Esophagus muscularis mucosa (tissue), 4 donors: ENCODE data around the gene ZDHHC8. TPM values are rescaled to one million over a fixed set of nuclear protein-coding genes. Genes with fewer than 3 reads are reported as not detected.
"Not testable (repeated sequence)": the region's sequence is repeated elsewhere in the genome, so short reads cannot be mapped to it uniquely, and the experiment has no call there.

Source experiments
- DNase-seq: peaks from one replicate; pipeline ENCODE4 v3.0.0-alpha.2; 2017; ENCODE audit errors: extremely low spot score
- H3K27ac ChIP-seq, 4 donors: fragments of 200-600 bp; sonication (generic); replicated peaks in 1 of 4; 1 replicate in 3 of 4; 2 replicates in 1 of 4; pipeline ENCODE4 v1.5.1; 2016 to 2019; ENCODE audit warnings: mild to moderate bottlenecking in 1 of 4
- H3K27me3 ChIP-seq, 4 donors: fragments of 200-600 bp; sonication (generic); one replicate each; pipeline versions ENCODE4 v1.5.1 to v1.6.0; 2016 to 2019
- H3K36me3 ChIP-seq, 4 donors: fragments of 200-600 bp; sonication (generic); one replicate each; pipeline ENCODE4 v1.5.1; 2016 to 2019
- H3K4me1 ChIP-seq, 4 donors: fragments of 200-600 bp; sonication (generic); one replicate each; pipeline ENCODE4 v1.5.1; 2016 to 2019
- H3K4me3 ChIP-seq, 4 donors: fragments of 200-600 bp; sonication (generic); 1 replicate in 2 of 4; 2 replicates in 2 of 4; pipeline ENCODE4 v1.5.1; 2016 to 2019; ENCODE audit warnings: mild to moderate bottlenecking in 4 of 4, moderate library complexity in 1 of 4
- H3K9me3 ChIP-seq, 4 donors: fragments of 200-600 bp; sonication (generic); 1 replicate in 3 of 4; 2 replicates in 1 of 4; pipeline ENCODE4 v1.5.1; 2016 to 2019
- CTCF ChIP-seq, 3 experiments: fragments of 200-600 bp in 2 of 3; fragments of 450-650 bp in 1 of 3; sonication (generic) in 2 of 3; IDR thresholded peaks; one replicate each; pipeline ENCODE4 v1.5.1; 2017 to 2019; ENCODE audit warnings: antibody characterized with exemption in 3 of 3, mild to moderate bottlenecking in 2 of 3, moderate library complexity in 1 of 3
- EP300 ChIP-seq: sonication (generic); formaldehyde crosslinking; IDR thresholded peaks from one replicate; pipeline ENCODE4 v1.6.1; 2017; ENCODE audit warnings: antibody characterized with exemption
- POLR2A ChIP-seq: fragments of 450-650 bp; IDR thresholded peaks from one replicate; pipeline ENCODE4 v1.6.1; 2017; ENCODE audit warnings: antibody characterized with exemption, moderate library complexity, mild to moderate bottlenecking, low read depth
- POLR2AphosphoS5 ChIP-seq, 2 donors: sonication (generic); formaldehyde crosslinking; IDR thresholded peaks; one replicate each; pipeline ENCODE4 v1.6.1; 2017; ENCODE audit warnings: antibody characterized with exemption in 2 of 2
- WGBS: methylation state at CpG from one replicate; pipeline ENCODE4 v1.1.5; 2018; 5-methylcytosine and 5-hydroxymethylcytosine counted together
- intact Hi-C: fragments of 100-400 bp; cut with DNase I; formaldehyde crosslinking; loops from one replicate; pipeline ENCODE4 v1.15.1; 2023
- total RNA-seq, 4 donors: library from RNA; depleted of rRNA; stranded (reverse); fragments of >200 nt; gene quantifications; one replicate each; pipeline versions ENCODE4 v1.1.0 to v1.2.1, GENCODE V29; 2016

Gene ZDHHC8
- total RNA-seq, 4 donors from 2014 or later, result 11.8 to 33.2 (median 23.8) TPM

GRCh38 chr22:20159076-20159475 lies 27.5 kb downstream of the ZDHHC8 start:
- intact Hi-C loops, result loop anchor here (5.0 kb wide), 1 partner anchor 108 kb away; the partner anchor contains the start of gene RTN4R
- H3K4me1 ChIP-seq, result peaks cover 3 to 12% (median 8%) of the 10 kb centered on the region in 4 donors

GRCh38 chr22:20159531-20159930 lies 27.9 kb downstream of the ZDHHC8 start:
- not testable (repeated sequence) for H3K36me3 ChIP-seq, H3K27ac ChIP-seq, H3K4me3 ChIP-seq, DNase-seq, H3K9me3 ChIP-seq
- intact Hi-C loops, result loop anchor here (5.0 kb wide), 1 partner anchor 108 kb away; the partner anchor contains the start of gene RTN4R
- H3K4me1 ChIP-seq, result peaks cover 3 to 12% (median 8%) of the 10 kb centered on the region in 4 donors
- 100% methylated on average over 1 of the region's 14 CpGs for WGBS
- peaks cover 0 to 45% (median 4%) of the 10 kb centered on the region in 4 donors for H3K27me3 ChIP-seq

More at GRCh38 chr22:20159076-20159475, 27.5 kb downstream of the ZDHHC8 start:
- 53% methylated on average over 3 of the region's 9 CpGs for WGBS
- Histone ChIP-seq H3K9me3 (no peaks in the 10 kb centered on the region), H3K27me3 (peaks cover 0 to 50% (median 4%) of the 10 kb centered on the region in 4 donors), H3K36me3 (no peaks in the 10 kb centered on the region), H3K27ac (no peak overlapping the region), H3K4me3 (no peak overlapping the region)
- TF ChIP-seq CTCF (IDR thresholded peaks at IDR 0.05) (no peak), POLR2AphosphoS5 (IDR thresholded peaks at IDR 0.05) (no peak), EP300 (no peak)
- DNase-seq, result no peak

GRCh38 chr22:20160041-20160440 lies 28.4 kb downstream of the ZDHHC8 start:
- 78% methylated on average over 8 of the region's 10 CpGs for WGBS
- DNase-seq, result no peak
- intact Hi-C loops, result no loop called here

DNA sequence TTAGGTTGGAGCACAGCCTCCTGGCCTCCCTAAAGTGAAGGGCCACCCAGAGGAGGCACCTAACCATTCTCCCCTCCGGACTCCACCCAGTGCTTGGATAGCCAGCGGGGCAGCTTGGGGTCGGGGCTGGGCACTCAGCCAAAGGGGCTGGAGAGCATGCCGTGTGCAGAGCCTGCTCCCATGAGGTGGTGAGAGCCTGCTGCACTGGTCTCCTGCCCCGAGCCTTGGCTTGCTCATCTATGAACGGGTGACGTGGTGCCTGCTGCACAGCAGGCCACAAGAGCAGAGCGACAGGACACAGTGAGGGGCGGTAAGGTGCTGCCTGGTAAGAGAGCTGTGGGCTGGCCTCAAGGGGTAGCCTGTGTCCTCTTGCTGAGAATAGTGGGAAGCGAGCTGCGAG lies 33.3 kb downstream of the ZDHHC8 start:
- no peak overlapping the region for H3K4me3 ChIP-seq
- no peaks in the 10 kb centered on the region for H3K36me3 ChIP-seq
- H3K9me3 ChIP-seq, result no peaks in the 10 kb centered on the region
- TF ChIP-seq CTCF (IDR thresholded peaks at IDR 0.05) (no peak), EP300 (no peak), POLR2A (no peak), POLR2AphosphoS5 (IDR thresholded peaks at IDR 0.05) (no peak)
- H3K27me3 ChIP-seq, result no peaks in the 10 kb centered on the region
- DNase-seq, result no peak
- 93% methylated on average over 3 of the region's 11 CpGs for WGBS
- no peak overlapping the region for H3K27ac ChIP-seq
- intact Hi-C loops, result no loop called here
- no peaks in the 10 kb centered on the region for H3K4me1 ChIP-seq

More at GRCh38 chr22:20160041-20160440, 28.4 kb downstream of the ZDHHC8 start:
- Histone ChIP-seq H3K27me3 (peaks cover 0 to 40% (median 3%) of the 10 kb centered on the region in 4 donors), H3K27ac (no peak overlapping the region), H3K4me3 (no peak overlapping the region), H3K9me3 (no peaks in the 10 kb centered on the region), H3K36me3 (no peaks in the 10 kb centered on the region), H3K4me1 (peaks cover 3 to 12% (median 5%) of the 10 kb centered on the region in 4 donors)
- TF ChIP-seq EP300, result no peak
- no peak for TF ChIP-seq POLR2A
- no peak for TF ChIP-seq POLR2AphosphoS5 (IDR thresholded peaks at IDR 0.05)
- TF ChIP-seq CTCF (IDR thresholded peaks at IDR 0.05), result no peak

DNA sequence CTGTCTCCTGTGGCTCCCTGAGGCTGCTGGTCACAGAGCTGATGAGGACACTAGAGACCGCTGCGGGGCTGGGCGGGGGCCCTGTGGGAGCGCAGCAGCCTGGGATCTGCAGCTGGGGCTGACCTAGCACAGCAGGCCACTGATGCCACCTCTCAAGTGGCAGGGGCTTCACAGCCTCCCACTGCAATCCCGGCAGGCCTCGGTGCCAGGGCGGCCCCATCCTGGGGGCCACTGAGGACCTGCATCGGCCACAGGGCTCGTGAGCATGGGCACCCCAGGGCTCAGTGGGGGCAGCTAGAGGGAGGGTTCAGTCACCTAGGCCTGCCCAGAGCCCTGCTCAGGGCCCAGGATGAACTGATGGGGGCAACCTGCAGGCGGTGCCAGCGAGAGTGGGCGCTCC lies 33.8 kb downstream of the ZDHHC8 start:
- intact Hi-C loops, result no loop called here
- no peaks in the 10 kb centered on the region for H3K36me3 ChIP-seq
- WGBS, result 85% methylated on average over 5 of the region's 12 CpGs
- TF ChIP-seq POLR2AphosphoS5 (IDR thresholded peaks at IDR 0.05) (no peak), EP300 (no peak), CTCF (IDR thresholded peaks at IDR 0.05) (no peak), POLR2A (no peak)
- DNase-seq, result no peak
- H3K4me1 ChIP-seq, result no peaks in the 10 kb centered on the region
- no peak overlapping the region for H3K27ac ChIP-seq
- H3K27me3 ChIP-seq, result peaks cover 0 to 4% (median 0%) of the 10 kb centered on the region in 4 donors
- H3K4me3 ChIP-seq, result no peak overlapping the region
- H3K9me3 ChIP-seq, result no peaks in the 10 kb centered on the region
